Measurements from ENCODE around the gene RAET1G.

Gene RAET1G

GRCh38 chr6:149891259-149891658 lies 31.7 kb downstream of the RAET1G start:
- DNase-seq, result no peak

GRCh38 chr6:149890629-149891045 lies 32.3 kb downstream of the RAET1G start:
- DNase-seq, result no peak

GRCh38 chr6:149889326-149889725 lies 33.6 kb downstream of the RAET1G start:
- DNase-seq, result no peak

- DNase-seq, result no peak
Observed at GRCh38 chr6:149888659-149889058, 34.3 kb downstream of the RAET1G start.

- DNase-seq, result no peak
Observed at GRCh38 chr6:149888093-149888492, 34.8 kb downstream of the RAET1G start.

GRCh38 chr6:149887343-149887742 lies 35.6 kb downstream of the RAET1G start:
- no peak for DNase-seq

DNA sequence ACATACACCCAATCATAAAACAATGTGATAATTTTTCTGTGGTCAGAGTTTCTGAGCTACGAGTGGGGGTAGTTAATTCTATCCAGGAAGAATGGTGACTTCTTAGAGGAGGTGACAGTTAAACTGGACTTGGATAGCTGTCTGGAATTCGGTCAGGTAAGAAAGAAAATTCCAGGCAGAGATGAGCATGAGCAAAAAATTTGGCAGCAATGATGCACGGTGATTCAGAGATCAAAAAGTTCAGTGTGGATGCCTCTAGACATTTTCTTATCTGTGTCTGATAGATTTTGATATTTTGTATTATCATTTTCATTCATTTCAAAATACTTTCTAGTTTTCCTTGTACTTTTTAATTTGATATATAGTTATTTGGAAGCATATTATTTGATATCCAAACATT lies 37.0 kb downstream of the RAET1G start:
- DNase-seq, result no peak

DNA sequence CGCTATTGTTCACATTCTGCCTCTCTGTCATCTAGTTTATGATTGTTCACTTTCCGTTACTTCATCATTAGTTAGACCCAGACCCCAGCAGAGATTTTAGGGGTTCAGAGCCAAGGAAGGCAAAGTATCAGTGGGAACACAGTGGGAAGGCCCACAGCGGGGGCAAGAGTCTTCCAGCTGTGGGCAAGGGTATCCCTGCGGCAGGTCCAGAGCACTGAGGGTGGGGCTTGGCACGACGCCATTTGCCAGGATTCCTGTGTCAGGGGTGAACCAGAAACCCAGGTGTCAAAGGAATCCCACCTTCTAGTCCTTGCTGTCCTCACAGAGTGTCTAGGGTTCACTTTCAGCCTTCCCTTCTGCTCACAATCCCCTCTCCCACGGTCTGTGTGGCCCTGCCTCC lies 38.3 kb downstream of the RAET1G start:
- no peak for DNase-seq

GRCh38 chr6:149884215-149884614 lies 38.7 kb downstream of the RAET1G start:
- DNase-seq, result no peak

DNA sequence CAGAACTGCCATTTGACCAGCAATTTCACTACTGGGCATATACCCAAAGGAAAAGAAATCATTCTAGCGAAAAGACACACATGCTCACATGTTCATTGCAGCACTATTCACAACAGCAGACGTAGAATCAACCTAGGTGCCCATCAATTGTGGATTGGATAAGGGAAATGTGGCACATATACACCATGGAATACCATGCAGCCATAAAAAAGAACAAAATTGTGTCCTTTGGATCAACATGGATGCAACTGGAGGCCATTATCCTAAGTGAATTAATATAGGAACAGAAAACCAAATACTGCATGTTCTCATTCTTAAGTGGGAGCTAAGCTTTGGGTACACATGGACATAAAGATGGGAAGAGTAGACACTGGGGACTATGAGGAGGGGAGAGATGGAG lies 41.1 kb downstream of the RAET1G start:
- DNase-seq, result no peak

GRCh38 chr6:149881066-149881766 lies 41.7 kb downstream of the RAET1G start:
- DNase-seq, result peak; percentile 26

DNA sequence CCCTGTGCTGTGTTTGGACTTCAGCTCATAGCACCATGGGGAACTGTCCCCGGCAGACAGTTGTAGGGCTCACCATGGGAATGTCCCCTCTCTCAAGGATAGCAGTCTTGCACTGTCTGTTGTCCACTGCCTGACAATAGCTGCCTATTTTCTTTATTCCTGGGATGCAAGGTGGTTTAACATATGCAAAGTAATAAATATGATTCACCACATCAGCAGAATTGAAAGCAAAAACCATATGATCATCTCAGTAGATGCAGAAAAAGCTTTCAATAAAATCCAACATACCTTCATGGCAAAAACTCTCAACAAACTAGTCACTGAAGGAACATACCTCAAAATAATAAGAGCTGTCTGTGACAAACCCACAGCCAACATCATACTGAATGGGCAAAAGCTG lies 45.3 kb downstream of the RAET1G start:
- no peak for DNase-seq

DNA sequence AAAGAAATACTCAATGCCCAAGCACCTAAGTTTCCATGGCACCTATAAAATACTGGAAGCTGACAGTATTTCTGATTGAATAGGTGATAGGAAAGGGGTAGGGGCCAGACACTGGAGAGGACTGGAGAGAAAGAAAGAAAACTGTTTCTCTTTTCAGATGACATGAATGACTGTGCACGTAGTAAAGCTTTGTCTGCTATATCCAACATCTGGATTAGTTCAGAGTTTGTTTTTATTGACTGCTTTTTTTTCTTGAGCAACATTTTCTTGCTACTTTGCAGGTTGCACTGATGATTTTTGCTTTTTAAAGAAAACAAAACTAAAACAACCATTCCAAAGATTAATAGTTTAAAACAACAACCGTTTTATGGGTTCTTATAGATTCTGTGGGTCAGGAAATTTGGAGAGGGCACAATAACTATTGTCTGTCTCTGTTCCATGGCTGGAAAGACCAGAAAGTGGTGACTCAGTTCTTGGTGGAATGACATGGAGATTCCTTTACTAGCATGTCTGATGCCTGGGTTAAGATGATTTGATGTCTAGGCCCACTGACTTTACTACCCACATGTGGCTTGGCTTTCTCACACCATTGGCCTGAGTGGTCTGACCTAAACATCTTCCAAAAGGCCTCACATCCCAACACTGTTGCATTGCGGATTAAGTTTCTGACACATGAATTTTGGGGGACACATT lies 46.5 kb downstream of the RAET1G start:
- no peak for DNase-seq

GRCh38 chr6:149872233-149872632 lies 50.7 kb downstream of the RAET1G start:
- DNase-seq, result no peak

DNA sequence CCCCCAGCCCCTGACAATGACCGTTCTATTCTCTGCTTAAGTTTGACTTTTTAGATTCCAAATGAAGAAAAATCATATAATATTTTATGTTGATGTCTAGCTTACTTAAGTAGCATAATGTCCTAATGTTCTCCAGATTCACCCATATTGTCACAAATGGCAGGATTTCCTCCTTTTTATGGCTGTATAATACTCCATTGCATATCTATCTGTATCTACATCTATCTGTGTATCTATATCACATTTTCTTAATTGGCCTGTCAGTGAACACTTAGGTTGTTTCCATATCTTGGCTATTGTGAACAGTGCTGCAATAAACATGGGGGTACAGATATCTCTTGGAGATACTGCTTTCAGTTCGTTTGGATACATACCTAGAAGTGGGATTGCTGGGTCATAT lies 51.7 kb downstream of the RAET1G start:
- no peak for DNase-seq

GRCh38 chr6:149869275-149869892 lies 53.5 kb downstream of the RAET1G start:
- DNase-seq, result no peak

DNA sequence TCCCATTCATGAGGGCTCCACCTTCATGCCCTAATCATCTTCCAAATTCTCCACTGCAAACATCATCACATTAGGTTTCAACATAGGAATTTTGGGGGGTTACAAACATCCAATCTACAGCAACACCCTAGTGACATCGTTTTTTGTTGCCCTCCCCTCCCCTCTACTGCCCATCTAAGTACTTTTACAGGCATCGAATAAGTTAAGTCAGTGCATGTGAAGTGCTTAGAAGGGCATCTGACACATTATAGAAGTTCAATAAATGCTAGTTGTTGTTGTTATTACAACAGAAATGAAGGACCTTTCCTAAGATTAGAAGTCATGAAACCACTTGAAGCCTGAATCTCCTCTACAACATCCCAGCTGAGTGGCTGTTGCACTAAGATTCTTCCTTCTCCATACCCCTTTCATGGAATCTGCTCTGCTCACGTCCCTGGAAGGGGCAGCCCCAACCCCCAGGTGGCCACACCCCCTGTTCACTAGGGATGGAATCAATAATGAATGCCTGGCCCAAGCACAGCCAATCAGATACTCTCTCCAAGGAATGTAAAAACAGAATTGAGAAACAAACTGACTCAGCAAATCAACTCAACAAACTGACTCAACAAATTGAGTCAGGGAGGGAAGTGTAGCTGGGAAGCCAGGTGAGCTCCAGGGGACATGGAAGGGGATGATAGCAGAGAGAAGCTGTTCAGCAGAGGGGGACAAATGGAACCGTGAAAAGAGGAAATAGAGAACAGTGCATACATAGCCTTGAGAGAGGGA lies 54.9 kb downstream of the RAET1G start:
- no peak for DNase-seq

All from activated CD8-positive, alpha-beta memory T cell treated with anti-CD3 and anti-CD28 coated beads for 24 hours (primary cell).